Ishikawa (cell line): ENCODE data around the gene ARHGEF7.

Source experiments
- CEBPB ChIP-seq: IDR thresholded peaks from 2 replicates; pipeline ENCODE4 v1.6.1; 2012
- EGR1 ChIP-seq: IDR thresholded peaks from 2 replicates; pipeline ENCODE4 v1.6.1; 2012
- EP300 ChIP-seq: IDR thresholded peaks from 2 replicates; pipeline ENCODE4 v1.6.1; 2012; ENCODE audit warnings: borderline replicate concordance
- MAX ChIP-seq: IDR thresholded peaks from 2 replicates; pipeline ENCODE4 v1.6.1; 2012
- RAD21 ChIP-seq: IDR thresholded peaks from 2 replicates; pipeline ENCODE4 v1.6.1; 2012; ENCODE audit warnings: low read depth
- REST ChIP-seq: IDR thresholded peaks from 2 replicates; pipeline ENCODE4 v1.6.1; 2012; ENCODE audit warnings: low read depth, mild to moderate bottlenecking
- TAF1 ChIP-seq: IDR thresholded peaks from 2 replicates; pipeline ENCODE4 v1.6.1; 2012; ENCODE audit warnings: low read depth, mild to moderate bottlenecking
- TCF12 ChIP-seq: IDR thresholded peaks from 2 replicates; pipeline ENCODE4 v1.6.1; 2012; ENCODE audit warnings: low read depth
- TEAD4 ChIP-seq: IDR thresholded peaks from 2 replicates; pipeline ENCODE4 v1.6.1; 2012

GRCh38 chr13:111156421-111156820, 41.3 kb downstream of the ARHGEF7 start:
- TF ChIP-seq REST, result no peak
- TF ChIP-seq EP300, result no peak
- no peak for TF ChIP-seq CEBPB
- no peak for TF ChIP-seq TEAD4
- no peak for TF ChIP-seq TCF12
- TF ChIP-seq MAX, result no peak
- TF ChIP-seq RAD21, result no peak
- no peak for TF ChIP-seq EGR1
- no peak for TF ChIP-seq TAF1
